ENCODE data around the gene CCDC38.

CCDC38 gene

DNA sequence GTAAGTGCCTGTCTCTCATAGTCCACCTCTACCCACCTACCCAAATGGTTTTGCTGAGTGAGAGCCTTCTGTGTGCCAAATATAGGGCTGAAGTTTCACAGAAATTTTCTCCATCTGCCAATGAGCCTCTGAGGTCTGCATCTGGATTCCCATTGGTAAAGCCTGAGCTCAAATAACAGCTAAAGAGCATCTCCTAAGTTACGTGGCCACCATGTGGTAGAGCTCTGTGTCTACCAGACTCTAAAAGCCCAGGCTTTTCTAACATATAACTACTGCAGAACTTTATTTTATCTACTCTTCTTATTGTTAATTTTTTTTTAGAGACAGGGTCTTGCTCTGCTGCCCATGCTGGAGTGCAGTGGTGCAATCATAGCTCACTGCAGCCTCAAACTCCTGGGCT is 16.7 kb upstream of the CCDC38 start:
- no peak for DNase-seq

- no peak for DNase-seq
Observed at GRCh38 chr12:95956557-95957145, 14.2 kb upstream of the CCDC38 start.

DNA sequence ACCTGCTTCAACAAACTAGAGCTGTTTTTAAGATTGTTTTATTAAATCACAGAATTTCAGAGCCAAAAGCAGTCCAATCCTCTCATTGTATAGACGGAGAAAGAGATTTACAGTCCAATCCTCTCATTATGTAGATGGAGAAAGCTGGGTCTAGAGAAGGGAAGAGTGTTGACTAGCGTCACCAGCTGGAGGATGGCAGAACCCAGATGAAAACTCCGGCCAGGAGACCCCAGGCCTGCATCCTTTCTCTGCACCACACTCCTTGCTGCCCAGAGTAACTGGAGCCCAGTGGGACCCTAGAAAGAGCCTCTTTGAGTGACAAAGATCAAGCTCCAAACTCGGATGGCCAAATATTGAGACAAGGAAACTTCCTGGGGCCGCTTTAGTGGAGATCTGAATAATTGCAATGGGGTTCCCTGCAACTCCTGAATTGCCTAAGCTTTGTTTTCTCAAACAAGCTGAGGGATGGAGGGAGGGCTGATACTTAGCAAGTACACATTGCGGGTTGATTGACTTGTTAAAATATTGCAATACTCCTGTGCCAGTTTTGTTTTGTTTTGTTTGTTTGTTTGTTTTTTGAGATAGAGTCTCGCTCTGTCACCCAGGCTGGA is 13.2 kb upstream of the CCDC38 start:
- DNase-seq: no peak

DNA sequence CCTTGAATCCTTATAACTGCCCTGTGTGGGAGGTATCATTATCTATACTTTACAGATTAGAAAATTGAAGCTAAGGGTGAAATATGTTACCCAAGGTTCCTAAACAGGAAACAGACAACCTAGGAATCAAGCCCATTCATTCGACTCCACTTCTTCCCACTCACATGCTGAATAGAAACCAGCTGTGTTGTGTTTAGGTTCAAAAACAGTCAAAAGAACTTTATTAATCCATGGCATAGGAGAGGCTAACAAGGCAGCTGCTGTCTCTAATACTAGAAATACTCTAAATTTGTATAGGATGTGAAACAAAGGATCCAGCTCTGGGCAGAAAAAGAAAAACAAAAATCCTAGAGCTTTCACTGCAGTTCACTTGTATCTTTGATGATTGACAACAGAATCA is 10.6 kb upstream of the CCDC38 start:
- DNase-seq: no peak

DNA sequence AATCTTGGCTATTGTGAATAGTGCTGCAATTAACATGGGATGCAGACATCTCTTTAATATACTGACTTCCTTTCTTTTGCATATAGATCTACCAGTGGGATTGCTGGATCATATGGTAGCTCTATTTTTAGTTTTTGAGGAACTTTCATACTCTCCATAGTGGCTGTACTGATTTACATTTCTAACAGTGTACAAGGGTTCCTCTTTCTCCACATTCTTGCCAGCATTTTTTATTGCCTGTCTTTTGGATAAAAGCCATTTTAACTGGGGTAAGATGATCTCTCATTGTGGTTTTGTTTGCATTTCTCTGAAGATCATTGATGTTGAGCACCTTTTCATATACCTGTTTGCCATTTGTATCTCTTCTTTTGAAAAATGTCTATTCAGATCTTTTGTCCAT is 9.1 kb upstream of the CCDC38 start:
- peak; percentile 17 for DNase-seq

DNA sequence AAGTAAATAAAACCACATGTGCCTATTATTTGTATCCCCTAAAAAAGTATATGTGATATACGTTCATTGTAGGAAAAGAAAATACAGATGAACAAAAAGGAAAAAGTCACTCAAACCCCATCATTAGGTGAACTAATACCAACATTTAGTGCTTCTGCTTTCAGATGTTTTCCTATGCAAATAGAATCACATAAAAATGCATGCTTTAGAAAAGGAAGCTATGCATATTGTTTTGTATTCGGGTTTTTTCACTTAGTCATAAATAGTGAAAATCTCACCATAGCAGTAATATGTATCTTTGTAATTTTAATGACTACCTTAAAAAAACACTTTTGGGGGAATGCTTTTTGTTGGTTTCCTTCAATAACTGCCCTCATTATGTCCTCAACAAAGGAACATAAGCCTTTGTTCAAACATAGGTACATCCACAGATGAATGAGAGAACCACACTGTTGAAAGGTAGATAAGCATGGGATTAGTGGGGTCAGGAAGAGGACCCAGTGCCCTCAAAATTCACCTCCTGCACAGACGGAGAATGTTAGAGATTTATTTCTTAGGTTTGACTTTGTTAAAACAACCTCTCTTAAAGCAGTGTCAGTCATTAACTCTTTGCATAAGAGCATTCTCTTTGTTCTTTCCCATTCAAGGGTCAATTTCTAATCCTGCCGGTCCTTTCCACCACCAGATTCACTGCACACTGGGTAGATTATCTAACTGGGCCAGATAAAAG is 7.2 kb upstream of the CCDC38 start:
- DNase-seq: no peak

GRCh38 chr12:95944108-95944704 is 1.8 kb upstream of the CCDC38 start:
- no peak for DNase-seq

GRCh38 chr12:95943330-95943842 is 972 bp upstream of the CCDC38 start, which contains the start of gene AMDHD1:
Gene AMDHD1 (plus strand): TSS chr12:95943331. CDS start chr12:95943399, 68 bp downstream.
- DNase-seq: peak; percentile 30

GRCh38 chr12:95942101-95942523 is 302 bp downstream of the CCDC38 start:
- peak; percentile 47 for DNase-seq

GRCh38 chr12:95940514-95940913 is 1.9 kb downstream of the CCDC38 start:
- no peak for DNase-seq

- DNase-seq: no peak
Observed at GRCh38 chr12:95922231-95922630, 20.2 kb downstream of the CCDC38 start.

DNA sequence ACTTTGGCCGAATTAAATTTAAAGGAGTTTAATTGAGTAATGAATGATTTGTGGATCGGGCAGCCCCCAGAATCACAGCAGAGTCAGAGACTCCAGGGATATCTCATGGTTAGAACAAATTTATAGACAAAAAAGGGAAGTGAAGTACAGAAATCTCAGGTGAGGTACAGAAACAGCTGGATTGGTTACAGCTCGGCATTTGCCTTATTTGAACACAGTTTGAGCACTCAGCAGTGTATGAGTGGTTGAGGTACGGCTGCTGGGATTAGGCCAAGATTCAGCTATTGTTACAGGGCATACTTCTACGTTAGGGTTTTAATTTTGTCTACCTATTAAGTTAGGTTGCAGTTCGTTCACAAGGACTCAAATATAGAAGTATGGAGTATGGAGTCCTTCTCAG is 23.3 kb downstream of the CCDC38 start:
- DNase-seq: no peak

GRCh38 chr12:95918194-95918993 is 24.0 kb downstream of the CCDC38 start:
- peak; percentile 60 for DNase-seq

DNA sequence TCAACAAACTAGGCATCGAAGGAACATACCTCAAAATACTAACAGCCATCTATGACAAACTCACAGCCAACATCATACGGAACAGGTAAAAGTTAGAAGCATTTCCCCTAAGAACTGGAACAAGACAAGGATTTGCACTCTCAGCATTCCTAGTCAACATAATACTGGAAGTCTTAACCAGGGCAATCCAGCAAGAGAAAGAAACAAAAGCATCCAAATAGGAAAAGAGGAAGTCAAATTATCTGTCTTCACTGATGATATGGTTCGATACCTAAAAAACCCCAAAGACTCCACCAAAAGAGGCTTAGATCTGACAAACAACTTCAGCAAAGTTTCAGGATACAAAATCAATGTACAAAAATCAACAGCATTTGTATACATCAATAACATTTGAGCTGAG is 32.5 kb downstream of the CCDC38 start:
- no peak for DNase-seq

DNA sequence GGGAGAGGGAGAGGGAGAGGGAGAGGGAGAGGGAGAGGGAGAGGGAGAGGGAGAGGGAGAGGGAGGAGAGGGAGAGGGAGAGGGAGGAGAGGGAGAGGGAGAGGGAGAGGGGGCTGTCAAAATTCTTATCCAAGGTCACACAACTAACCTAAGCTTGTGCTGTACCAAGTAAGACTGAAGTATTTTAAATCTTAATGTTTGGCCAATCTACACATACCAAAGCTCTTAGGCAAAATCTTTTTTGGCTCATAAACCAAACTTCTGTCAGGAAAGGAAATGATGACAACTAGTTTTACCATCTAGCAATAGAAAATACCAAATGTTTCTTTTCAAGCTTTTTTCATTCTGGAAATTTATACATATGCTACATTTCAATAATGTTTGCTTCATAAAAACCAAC is 33.8 kb downstream of the CCDC38 start:
- no peak for DNase-seq

DNA sequence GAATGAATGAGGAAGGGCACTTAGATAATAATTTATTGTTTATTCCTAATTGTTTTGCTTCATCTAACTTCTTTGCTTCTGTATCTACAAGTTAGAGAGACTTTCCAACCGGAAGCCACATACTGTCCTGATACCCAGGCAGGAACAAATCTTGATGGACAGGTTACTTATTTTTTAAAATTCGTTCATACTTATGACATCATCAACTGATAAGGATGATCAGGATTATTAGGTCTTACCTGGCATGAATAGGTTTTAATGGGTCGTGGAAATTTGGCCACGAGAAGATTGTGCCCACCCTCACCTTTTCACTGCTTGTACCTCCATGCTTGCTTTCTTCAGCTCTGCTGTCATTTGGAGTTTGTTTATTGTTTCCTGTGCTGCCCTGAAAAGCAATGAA is 44.3 kb downstream of the CCDC38 start:
- DNase-seq: no peak

DNA sequence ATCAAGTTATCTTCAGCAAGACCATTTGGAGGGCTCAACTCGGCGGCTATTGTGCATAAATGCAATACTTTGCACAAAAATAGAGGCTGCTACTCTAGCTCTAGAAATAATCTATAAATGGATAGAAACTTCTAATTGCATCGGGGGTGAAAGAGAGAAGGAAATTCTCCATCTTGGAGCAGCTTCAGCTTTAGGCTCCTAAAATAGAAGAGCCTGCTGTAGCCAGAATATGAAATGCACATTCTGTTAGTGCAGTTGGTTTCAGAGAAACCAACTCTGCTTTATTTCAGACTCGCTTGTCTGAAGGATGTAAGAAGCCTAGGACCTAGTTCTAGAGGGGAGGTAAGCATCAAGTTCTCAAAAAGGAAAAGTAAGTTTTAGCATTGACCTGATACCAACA is 45.6 kb downstream of the CCDC38 start:
- no peak for DNase-seq

GRCh38 chr12:95890958-95891357 is 51.5 kb downstream of the CCDC38 start:
- no peak for DNase-seq

- no peak for DNase-seq
Observed at GRCh38 chr12:95887311-95887710, 55.1 kb downstream of the CCDC38 start.

DNA sequence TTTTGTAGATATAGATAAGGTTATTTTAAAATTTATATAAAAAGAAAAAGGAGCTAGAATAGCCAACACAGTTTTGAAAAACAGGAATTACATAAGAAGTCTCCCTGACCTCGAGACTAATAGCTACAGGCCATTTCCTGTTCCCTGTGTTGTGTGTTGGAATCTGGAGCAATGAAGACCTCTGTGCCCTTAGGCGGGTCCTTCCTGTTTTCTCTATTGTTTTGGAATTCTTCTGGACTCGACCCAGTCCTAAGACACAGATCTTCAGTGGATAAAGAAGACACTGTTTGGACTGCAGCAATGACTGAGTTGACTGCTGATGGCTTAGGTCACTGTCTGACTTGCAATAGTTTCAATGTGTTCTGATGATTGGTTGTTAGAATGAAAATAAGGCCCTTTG is 57.4 kb downstream of the CCDC38 start:
- DNase-seq: no peak

DNA sequence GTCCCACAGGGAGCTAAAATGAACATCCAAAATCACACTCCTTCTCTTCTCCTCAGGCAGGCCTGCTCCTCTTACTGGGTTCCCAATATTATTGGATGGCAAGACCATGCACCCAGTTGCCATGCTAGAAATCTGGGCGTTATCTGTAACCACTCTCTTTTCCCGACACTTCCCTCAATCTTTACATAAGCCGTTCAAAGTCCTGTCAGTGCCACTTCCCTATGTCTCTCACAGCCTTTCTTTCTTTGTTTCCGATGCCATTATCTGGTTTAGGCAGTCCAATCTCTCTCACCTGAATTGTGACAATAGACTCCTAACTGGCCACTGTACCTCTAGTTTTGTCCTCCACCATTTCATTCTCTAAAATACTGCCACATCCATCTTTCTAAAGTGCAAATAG is 59.5 kb downstream of the CCDC38 start:
- no peak for DNase-seq

GRCh38 chr12:95882080-95882479 is 60.3 kb downstream of the CCDC38 start:
- no peak for DNase-seq

Measured in NCI-H1105 (cell line).